HepG2 (cell line): ENCODE data around the gene RPH3AL. TPM values are rescaled to one million over a fixed set of nuclear protein-coding genes. Genes with fewer than 3 reads are reported as not detected.

Experiments
- AKNA ChIP-seq: sonication (generic); formaldehyde crosslinking; IDR thresholded peaks from 2 replicates; pipeline ENCODE4 v1.4.0; 2020; ENCODE audit warnings: missing genetic modification reagents, borderline replicate concordance
- CEBPG ChIP-seq: IDR thresholded peaks from 2 replicates; pipeline ENCODE4 v1.6.1; 2016
- CREB1 ChIP-seq, 2 experiments: fragments of 450-650 bp in 1 of 2; IDR thresholded peaks; 2 replicates each; pipeline ENCODE4 v1.6.1; 2016 to 2017; ENCODE audit warnings: control low read depth in 1 of 2, mild to moderate bottlenecking in 1 of 2, missing compliant biosample characterization in 1 of 2, missing genetic modification characterization in 1 of 2
- FOXA3 ChIP-seq: IDR thresholded peaks from 2 replicates; pipeline ENCODE4 v1.6.1; 2016; ENCODE audit warnings: missing genetic modification reagents, missing compliant biosample characterization
- GPN1 ChIP-seq: sonication (generic); formaldehyde crosslinking; IDR thresholded peaks from 2 replicates; pipeline ENCODE4 v1.5.1; 2020; ENCODE audit warnings: missing genetic modification reagents, borderline replicate concordance
- HMGA1 ChIP-seq: sonication (generic); formaldehyde crosslinking; conservative IDR thresholded peaks from 2 replicates; pipeline ENCODE4 v1.4.0; 2020; ENCODE audit warnings: missing genetic modification reagents
- SAP130 ChIP-seq: IDR thresholded peaks from 2 replicates; pipeline ENCODE4 v1.6.1; 2016; ENCODE audit warnings: low read depth
- YEATS2 ChIP-seq: sonication (generic); formaldehyde crosslinking; IDR thresholded peaks from 2 replicates; pipeline ENCODE4 v1.4.0; 2020; ENCODE audit warnings: missing genetic modification reagents, borderline replicate concordance
- ZBTB2 ChIP-seq: sonication (generic); formaldehyde crosslinking; IDR thresholded peaks from 2 replicates; pipeline ENCODE4 v1.8.0; 2022; ENCODE audit warnings: low read depth, missing genetic modification reagents
- ZBTB38 ChIP-seq: sonication (generic); formaldehyde crosslinking; IDR thresholded peaks from 2 replicates; pipeline ENCODE4 v1.5.1; 2020; ENCODE audit warnings: mild to moderate bottlenecking, missing genetic modification reagents
- ZNF160 ChIP-seq: sonication (generic); formaldehyde crosslinking; IDR thresholded peaks from 2 replicates; pipeline ENCODE4 v1.8.0; 2022; ENCODE audit warnings: mild to moderate bottlenecking, inconsistent platforms, missing genetic modification reagents
- ZNF264 ChIP-seq: sonication (generic); formaldehyde crosslinking; IDR thresholded peaks from 2 replicates; pipeline ENCODE4 v1.4.0; 2020; ENCODE audit warnings: missing genetic modification reagents
- ZNF343 ChIP-seq: sonication (generic); formaldehyde crosslinking; IDR thresholded peaks from 2 replicates; pipeline ENCODE4 v1.4.0; 2020; ENCODE audit warnings: mild to moderate bottlenecking, missing genetic modification reagents
- ZNF430 ChIP-seq: sonication (generic); formaldehyde crosslinking; IDR thresholded peaks from 2 replicates; pipeline ENCODE4 v1.9.0; 2021; ENCODE audit warnings: mild to moderate bottlenecking, missing genetic modification reagents
- ZNF496 ChIP-seq: sonication (generic); formaldehyde crosslinking; IDR thresholded peaks from 2 replicates; pipeline ENCODE4 v1.8.1; 2023; ENCODE audit warnings: mild to moderate bottlenecking, moderate library complexity, missing genetic modification reagents; ENCODE audit not compliant: insufficient replicate concordance
- ZNF503 ChIP-seq: sonication (generic); formaldehyde crosslinking; IDR thresholded peaks from 2 replicates; pipeline ENCODE4 v1.4.0; 2020; ENCODE audit warnings: missing genetic modification reagents
- ZNF557 ChIP-seq: sonication (generic); formaldehyde crosslinking; IDR thresholded peaks from 2 replicates; pipeline ENCODE4 v1.4.0; 2020; ENCODE audit warnings: missing genetic modification reagents
- polyA plus RNA-seq, 8 experiments: library from polyadenylated mRNA; depleted of rRNA in 3 of 8; stranded (reverse) in 7 of 8; unstranded in 1 of 8; fragments of >200 nt; fragmentation: Illumina TruSeq in 4 of 8; extraction: Trizol in 4 of 8; gene quantifications; 2 replicates each; pipeline versions ENCODE4 v1.2.1 to v1.2.3, GENCODE V29; 2011 to 2016; ENCODE audit warnings: low read depth in 4 of 8, missing spikeins in 1 of 8, mixed read lengths in 1 of 8; ENCODE audit not compliant: insufficient read depth in 1 of 8
- total RNA-seq, 5 experiments: library from RNA; depleted of rRNA; stranded (reverse); fragments of >200 nt; fragmentation: Illumina TruSeq; extraction: Trizol; gene quantifications; 2 replicates each; pipeline ENCODE4 v1.2.3, GENCODE V29; 2016; ENCODE audit warnings: low read depth in 1 of 5
- TF ChIP-seq, protein P1 (sequence below): IDR thresholded peaks from 2 replicates; pipeline ENCODE4 v1.6.1; 2012; ENCODE audit warnings: low read length, improper control_type of control experiment

RPH3AL gene
- total and polyA plus RNA-seq, 2 of the 13 experiments (the other 11 are each of a cell fraction or from before 2014, with no cell fraction given), result 7.8 to 16.4 TPM

GRCh38 chr17:350706-351448 lies 1.7 kb downstream of the RPH3AL start (continued):
- TF ChIP-seq ZNF503 (CRISPR knock-in tag) (no peak), ZNF343 (CRISPR knock-in tag) (no peak), ZBTB2 (CRISPR knock-in tag) (no peak), ZNF430 (CRISPR knock-in tag) (no peak), ZNF264 (CRISPR knock-in tag) (no peak), CEBPG (CRISPR knock-in tag) (no peak), CREB1 (IDR thresholded peaks at IDR 0.05) (no peak), CREB1 (CRISPR knock-in tag; IDR thresholded peaks at IDR 0.05) (no peak), HMGA1 (no peak), GPN1 (no peak), ZBTB38 (CRISPR knock-in tag) (peak; percentile 66; the same call in 1 of the 2 replicates), ZNF557 (CRISPR knock-in tag) (no peak), ZNF160 (0 out of 2 replicates have a peak, but pooled peaks have one; percentile 22), ZNF496 (no peak), FOXA3 (0 out of 2 replicates have a peak, but pooled peaks have one; percentile 19), YEATS2 (CRISPR knock-in tag) (no peak), SAP130 (CRISPR knock-in tag) (peak; percentile 76), AKNA (CRISPR knock-in tag) (no peak)
- TF ChIP-seq, protein P1, sequence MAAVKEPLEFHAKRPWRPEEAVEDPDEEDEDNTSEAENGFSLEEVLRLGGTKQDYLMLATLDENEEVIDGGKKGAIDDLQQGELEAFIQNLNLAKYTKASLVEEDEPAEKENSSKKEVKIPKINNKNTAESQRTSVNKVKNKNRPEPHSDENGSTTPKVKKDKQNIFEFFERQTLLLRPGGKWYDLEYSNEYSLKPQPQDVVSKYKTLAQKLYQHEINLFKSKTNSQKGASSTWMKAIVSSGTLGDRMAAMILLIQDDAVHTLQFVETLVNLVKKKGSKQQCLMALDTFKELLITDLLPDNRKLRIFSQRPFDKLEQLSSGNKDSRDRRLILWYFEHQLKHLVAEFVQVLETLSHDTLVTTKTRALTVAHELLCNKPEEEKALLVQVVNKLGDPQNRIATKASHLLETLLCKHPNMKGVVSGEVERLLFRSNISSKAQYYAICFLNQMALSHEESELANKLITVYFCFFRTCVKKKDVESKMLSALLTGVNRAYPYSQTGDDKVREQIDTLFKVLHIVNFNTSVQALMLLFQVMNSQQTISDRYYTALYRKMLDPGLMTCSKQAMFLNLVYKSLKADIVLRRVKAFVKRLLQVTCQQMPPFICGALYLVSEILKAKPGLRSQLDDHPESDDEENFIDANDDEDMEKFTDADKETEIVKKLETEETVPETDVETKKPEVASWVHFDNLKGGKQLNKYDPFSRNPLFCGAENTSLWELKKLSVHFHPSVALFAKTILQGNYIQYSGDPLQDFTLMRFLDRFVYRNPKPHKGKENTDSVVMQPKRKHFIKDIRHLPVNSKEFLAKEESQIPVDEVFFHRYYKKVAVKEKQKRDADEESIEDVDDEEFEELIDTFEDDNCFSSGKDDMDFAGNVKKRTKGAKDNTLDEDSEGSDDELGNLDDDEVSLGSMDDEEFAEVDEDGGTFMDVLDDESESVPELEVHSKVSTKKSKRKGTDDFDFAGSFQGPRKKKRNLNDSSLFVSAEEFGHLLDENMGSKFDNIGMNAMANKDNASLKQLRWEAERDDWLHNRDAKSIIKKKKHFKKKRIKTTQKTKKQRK, result no peak
